PC-3 (cell line): ENCODE results near the gene PRKCE. TPM values are rescaled to one million over a fixed set of nuclear protein-coding genes. Genes with fewer than 3 reads are reported as not detected.
"Not testable (repeated sequence)": the region's sequence is repeated elsewhere in the genome, so short reads cannot be mapped to it uniquely, and the experiment has no call there.

Experiments used
- ATAC-seq: fragments of 200-7000 bp; cut with Tn5 transposase; 2 replicates; pipeline ENCODE4 v1.9.1; 2020; ENCODE audit warnings: mild to moderate bottlenecking, moderate library complexity
- BruUV-seq: library from RNA; stranded (reverse); fragments of 400-500 nt; replicated peaks from 2 replicates; lab custom pipeline; 2021; lab: Mats Ljungman, UMichigan
- CTCF ChIA-PET: fragments of 300-600 bp; sonication (Branson Sonifier 250); formaldehyde crosslinking; loops from one replicate; lab custom pipeline; 2022; ENCODE audit warnings: antibody characterized with exemption; lab: Charles Lee
- POLR2A ChIA-PET: fragments of 300-600 bp; sonication (Branson Sonifier 250); formaldehyde crosslinking; loops from one replicate; lab custom pipeline; 2022; ENCODE audit warnings: antibody characterized with exemption; ENCODE audit not compliant: unreplicated experiment; lab: Charles Lee
- DNase-seq: peaks from one replicate; pipeline ENCODE4 v3.0.0-alpha.2; 2015
- H2AFZ ChIP-seq: fragments of 300-600 bp; sonication (generic); 2 replicates; pipeline ENCODE4 v1.6.0; 2016; ENCODE audit warnings: antibody characterized with exemption, low read length
- H3F3A ChIP-seq: fragments of 300-600 bp; sonication (generic); one replicate; pipeline ENCODE4 v1.6.0; 2017; ENCODE audit warnings: antibody characterized with exemption, low read length, control low read depth, mild to moderate bottlenecking; ENCODE audit not compliant: unreplicated experiment
- H3K27ac ChIP-seq: fragments of 300-600 bp; sonication (generic); 2 replicates; pipeline ENCODE4 v1.5.1; 2016; ENCODE audit warnings: mild to moderate bottlenecking, low read length
- H3K27me3 ChIP-seq: fragments of 300-600 bp; sonication (generic); 2 replicates; pipeline ENCODE4 v1.6.1; 2016; ENCODE audit warnings: low read length, mixed read lengths
- H3K36me3 ChIP-seq: fragments of 300-600 bp; sonication (generic); 2 replicates; pipeline ENCODE4 v1.6.1; 2016; ENCODE audit warnings: low read depth, mixed run types, low read length, mixed read lengths
- H3K4me1 ChIP-seq: fragments of 300-600 bp; sonication (generic); 2 replicates; pipeline ENCODE4 v1.5.1; 2016; ENCODE audit warnings: low read length; ENCODE audit not compliant: insufficient read depth
- H3K4me2 ChIP-seq: fragments of 300-600 bp; sonication (generic); 2 replicates; pipeline ENCODE4 v1.6.0; 2016; ENCODE audit warnings: low read length
- H3K4me3 ChIP-seq: fragments of 300-600 bp; sonication (generic); 2 replicates; pipeline ENCODE4 v1.5.1; 2016; ENCODE audit warnings: mild to moderate bottlenecking, low read length, mixed read lengths
- H3K79me2 ChIP-seq: fragments of 300-600 bp; sonication (generic); 2 replicates; pipeline ENCODE4 v1.6.1; 2017; ENCODE audit warnings: low read length, mixed read lengths
- H3K9ac ChIP-seq: fragments of 300-600 bp; sonication (generic); 2 replicates; pipeline ENCODE4 v1.6.0; 2016; ENCODE audit warnings: mild to moderate bottlenecking, low read length
- H3K9me2 ChIP-seq: fragments of 300-600 bp; sonication (generic); replicated peaks from 2 replicates; pipeline ENCODE4 v1.6.1; 2016; ENCODE audit warnings: mixed run types, low read length, mixed read lengths
- H3K9me3 ChIP-seq: fragments of 300-600 bp; sonication (generic); 2 replicates; pipeline ENCODE4 v1.6.1; 2016; ENCODE audit warnings: low read length, mixed read lengths
- H4K20me1 ChIP-seq: fragments of 300-600 bp; sonication (generic); 2 replicates; pipeline ENCODE4 v1.6.1; 2016; ENCODE audit warnings: low read length, mixed read lengths
- CTCF ChIP-seq: fragments of 300-600 bp; sonication (generic); conservative IDR thresholded peaks from 2 replicates; pipeline ENCODE4 v1.5.1; 2017; ENCODE audit warnings: antibody characterized with exemption, low read depth, mild to moderate bottlenecking, low read length
- EZH2 ChIP-seq: fragments of 300-600 bp; sonication (generic); IDR thresholded peaks from one replicate; pipeline ENCODE4 v1.6.1; 2017; ENCODE audit warnings: antibody characterized with exemption, mild to moderate bottlenecking, low read length; ENCODE audit not compliant: unreplicated experiment
- EZH2phosphoT487 ChIP-seq: fragments of 300-600 bp; sonication (generic); IDR thresholded peaks from 2 replicates; pipeline ENCODE4 v1.6.1; 2018; ENCODE audit warnings: mild to moderate bottlenecking, antibody characterized with exemption, low read length, borderline replicate concordance
- intact Hi-C: fragments of 100-400 bp; cut with micrococcal nuclease; formaldehyde crosslinking; loops from 2 replicates; pipeline ENCODE4 v1.9.0; 2023
- total RNA-seq: library from RNA; depleted of rRNA; stranded (reverse); fragments of >200 nt; gene quantifications from 2 replicates; pipeline ENCODE4 v1.2.3, GENCODE V29; 2014

PRKCE gene
- total RNA-seq, 1 experiment from 2014 or later: 7.0 TPM

GRCh38 chr2:45715601-45716379, 64.3 kb downstream of the PRKCE start:
- H3K79me2 ChIP-seq: no peaks in the 10 kb centered on the region
- CTCF ChIA-PET: no interaction called here

GRCh38 chr2:45716432-45716831, 65.0 kb downstream of the PRKCE start:
- H3K4me1 ChIP-seq: peaks cover 15% of the 10 kb centered on the region
- H3K27ac ChIP-seq, H2AFZ ChIP-seq, POLR2A ChIA-PET, H3K36me3 ChIP-seq, H3K9ac ChIP-seq, H3K27me3 ChIP-seq, H3K79me2 ChIP-seq, H4K20me1 ChIP-seq, CTCF ChIA-PET, H3K4me2 ChIP-seq, H3K9me2 ChIP-seq, H3K9me3 ChIP-seq, ATAC-seq, BruUV-seq, H3F3A ChIP-seq, H3K4me3 ChIP-seq, DNase-seq, intact Hi-C loops: not testable (repeated sequence)

More at GRCh38 chr2:45715601-45716379, 64.3 kb downstream of the PRKCE start:
- H3F3A ChIP-seq: no peaks in the 10 kb centered on the region
- no peaks in the 10 kb centered on the region for H4K20me1 ChIP-seq
- H3K27ac ChIP-seq: no peak overlapping the region
- POLR2A ChIA-PET: no interaction called here
- no peak overlapping the region for H3K4me3 ChIP-seq
- H3K9me3 ChIP-seq: no peaks in the 10 kb centered on the region
- no TSS peak for BruUV-seq
- H3K9me2 ChIP-seq: no peaks in the 10 kb centered on the region
- H3K4me2 ChIP-seq: no peak overlapping the region; the same call in 1 of the 2 replicates
- H3K27me3 ChIP-seq: no peaks in the 10 kb centered on the region
- peaks cover 15% of the 10 kb centered on the region for H3K4me1 ChIP-seq
- H3K36me3 ChIP-seq: no peaks in the 10 kb centered on the region
- intact Hi-C loops: no loop called here
- TF ChIP-seq EZH2phosphoT487 (no peak), CTCF (no peak)
- H3K9ac ChIP-seq: no peak overlapping the region
- ATAC-seq (no peak), DNase-seq (no peak)
- H2AFZ ChIP-seq: no peak overlapping the region

GRCh38 chr2:45716915-45717314, 65.4 kb downstream of the PRKCE start:
- no peaks in the 10 kb centered on the region for H4K20me1 ChIP-seq

More at GRCh38 chr2:45716915-45717314, 65.4 kb downstream of the PRKCE start:
- intact Hi-C loops: no loop called here
- DNase-seq (no peak), ATAC-seq (no peak)
- no peak for TF ChIP-seq EZH2
- TF ChIP-seq CTCF: no peak
- no peak for TF ChIP-seq EZH2phosphoT487
- H3K79me2 ChIP-seq: no peaks in the 10 kb centered on the region
- no peak overlapping the region for H3K9ac ChIP-seq
- H3K27me3 ChIP-seq: no peaks in the 10 kb centered on the region
- ChIA-PET CTCF (no interaction called here), POLR2A (no interaction called here)
- H3K27ac ChIP-seq: no peak overlapping the region
- no peaks in the 10 kb centered on the region for H3F3A ChIP-seq
- no peak overlapping the region for H3K4me3 ChIP-seq
- no TSS peak for BruUV-seq
- H2AFZ ChIP-seq: no peak overlapping the region
- no peaks in the 10 kb centered on the region for H3K9me3 ChIP-seq
- H3K4me1 ChIP-seq: peaks cover 15% of the 10 kb centered on the region
- no peaks in the 10 kb centered on the region for H3K9me2 ChIP-seq
- H3K36me3 ChIP-seq: no peaks in the 10 kb centered on the region
- H3K4me2 ChIP-seq: no peak overlapping the region
